Cardiac muscle cell (in vitro differentiated cells and primary cell): ENCODE results near the gene CPM. TPM values are rescaled to one million over a fixed set of nuclear protein-coding genes. Genes with fewer than 3 reads are reported as not detected.

Source experiments
- DNase-seq, 2 donors: peaks; one replicate each; pipeline versions ENCODE4 v3.0.0 to v3.0.0-alpha.2; 2010 to 2017; ENCODE audit warnings: low read depth in 1 of 2, low spot score in 1 of 2
- H3K27ac ChIP-seq: fragments of 200-600 bp; sonication (generic); 2 replicates; pipeline ENCODE4 v1.5.1; 2016
- H3K27me3 ChIP-seq: fragments of 200-600 bp; sonication (generic); 2 replicates; pipeline ENCODE4 v1.6.0; 2016; ENCODE audit warnings: control low read depth
- H3K36me3 ChIP-seq: fragments of 200-600 bp; sonication (generic); 2 replicates; pipeline ENCODE4 v1.5.1; 2016; ENCODE audit warnings: control low read depth
- H3K4me1 ChIP-seq: fragments of 200-600 bp; sonication (generic); 2 replicates; pipeline ENCODE4 v1.8.1; 2017; ENCODE audit warnings: low read depth, mild to moderate bottlenecking, mixed run types
- H3K4me3 ChIP-seq: fragments of 200-600 bp; sonication (generic); 2 replicates; pipeline ENCODE4 v1.5.1; 2016; ENCODE audit warnings: mild to moderate bottlenecking
- H3K9me3 ChIP-seq: fragments of 200-600 bp; sonication (generic); 2 replicates; pipeline ENCODE4 v1.5.1; 2017; ENCODE audit warnings: low read depth, mild to moderate bottlenecking, control low read depth
- CTCF ChIP-seq: IDR thresholded peaks from 2 replicates; pipeline ENCODE4 v1.5.1; 2012; ENCODE audit warnings: low read depth, mild to moderate bottlenecking, low read length
- polyA plus RNA-seq: library from polyadenylated mRNA; unstranded; fragments of >200 nt; fragmentation: Nextera tagmentation; extraction: Ambion mirVana; gene quantifications from 2 replicates; pipeline ENCODE4 v1.2.1, GENCODE V29; 2016
- total RNA-seq: library from RNA; depleted of rRNA; stranded (reverse); fragments of >200 nt; gene quantifications from 2 replicates; pipeline ENCODE4 v1.2.3, GENCODE V29; 2016

CPM gene
- total and polyA plus RNA-seq, 2 experiments from 2014 or later = 1.5 to 2.0 TPM

DNA sequence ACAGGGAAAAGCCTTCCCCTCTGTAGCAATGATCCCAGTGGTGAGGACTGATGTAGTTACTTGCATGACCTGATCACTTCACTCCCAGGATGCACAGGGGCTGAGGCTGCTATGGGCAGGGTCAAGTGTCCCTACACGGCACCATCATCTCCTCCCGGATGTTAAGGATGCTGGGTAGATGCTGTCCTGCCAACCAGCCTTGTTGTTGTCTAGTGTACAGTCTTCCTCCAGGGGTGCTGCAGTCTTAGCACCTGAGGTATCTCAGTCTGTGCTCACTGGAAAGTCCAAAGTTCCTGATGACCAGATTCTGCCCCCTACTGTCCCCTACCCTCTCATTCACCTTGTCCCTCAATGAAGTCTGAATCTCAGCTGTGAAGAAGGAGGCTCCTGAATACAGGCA, 20.1 kb downstream of the CPM start:
- Histone ChIP-seq H3K27ac (no peak overlapping the region), H3K36me3 (no peaks in the 10 kb centered on the region), H3K27me3 (no peaks in the 10 kb centered on the region), H3K9me3 (no peaks in the 10 kb centered on the region), H3K4me1 (no peaks in the 10 kb centered on the region), H3K4me3 (no peak overlapping the region)
- no peak for DNase-seq
- TF ChIP-seq CTCF = no peak

GRCh38 chr12:68911197-68911718, 21.7 kb downstream of the CPM start:
- Histone ChIP-seq H3K36me3 (no peaks in the 10 kb centered on the region), H3K9me3 (no peaks in the 10 kb centered on the region), H3K27ac (no peak overlapping the region), H3K27me3 (no peaks in the 10 kb centered on the region), H3K4me1 (no peaks in the 10 kb centered on the region), H3K4me3 (no peak overlapping the region)
- TF ChIP-seq CTCF = no peak
- DNase-seq = no peak

- no peak for TF ChIP-seq CTCF
- no peaks in the 10 kb centered on the region for H3K4me1 ChIP-seq
- no peaks in the 10 kb centered on the region for H3K9me3 ChIP-seq
- no peak overlapping the region for H3K27ac ChIP-seq
- peak in 1 of 2 donors; percentile 47 for DNase-seq
- H3K27me3 ChIP-seq = no peaks in the 10 kb centered on the region
- no peaks in the 10 kb centered on the region for H3K36me3 ChIP-seq
- H3K4me3 ChIP-seq = no peak overlapping the region
Measured at GRCh38 chr12:68910128-68910527, 22.8 kb downstream of the CPM start.

GRCh38 chr12:68908076-68908475, 24.9 kb downstream of the CPM start:
- H3K4me1 ChIP-seq = no peaks in the 10 kb centered on the region
- no peaks in the 10 kb centered on the region for H3K9me3 ChIP-seq
- no peak overlapping the region for H3K27ac ChIP-seq
- no peak overlapping the region for H3K4me3 ChIP-seq
- H3K36me3 ChIP-seq = no peaks in the 10 kb centered on the region
- TF ChIP-seq CTCF = no peak
- DNase-seq = no peak
- H3K27me3 ChIP-seq = no peaks in the 10 kb centered on the region

DNA sequence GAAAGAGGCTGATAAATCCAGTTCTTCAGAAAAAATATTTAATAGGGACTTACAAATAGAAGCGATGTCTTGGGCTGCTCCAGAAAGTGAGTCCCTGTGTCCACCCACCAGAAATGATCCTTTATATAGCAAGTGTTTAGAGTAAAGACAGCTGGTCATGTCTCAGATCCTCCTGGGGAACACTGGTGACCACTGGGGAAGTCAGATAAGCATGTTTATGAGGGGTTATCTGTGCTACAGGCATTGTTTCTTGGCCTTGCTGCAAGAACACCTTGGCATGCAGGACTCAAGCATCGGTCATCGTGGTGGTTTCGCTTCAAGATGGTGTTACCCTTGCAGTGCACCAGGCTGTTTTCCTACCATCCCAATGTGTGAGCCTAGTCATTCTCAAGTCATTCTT, 27.2 kb downstream of the CPM start:
- no peaks in the 10 kb centered on the region for H3K9me3 ChIP-seq
- no peak overlapping the region for H3K27ac ChIP-seq
- no peaks in the 10 kb centered on the region for H3K27me3 ChIP-seq
- no peaks in the 10 kb centered on the region for H3K4me1 ChIP-seq
- no peak overlapping the region for H3K4me3 ChIP-seq
- no peak for TF ChIP-seq CTCF
- no peaks in the 10 kb centered on the region for H3K36me3 ChIP-seq
- no peak for DNase-seq
